Measurements from ENCODE around the gene SLC1A1.

GRCh38 chr9:4596165-4596922 is 106.1 kb downstream of the SLC1A1 start:
- no peak for TF ChIP-seq POLR2A (IDR thresholded peaks at IDR 0.05; ENCODE audit: low read depth, low read length)
- TF ChIP-seq TAF1 (IDR thresholded peaks at IDR 0.05; ENCODE audit: borderline replicate concordance, low read depth, low read length) = no peak
- no peak for TF ChIP-seq POLR2AphosphoS5 (IDR thresholded peaks at IDR 0.05; ENCODE audit: low read depth, low read length)
